SK-N-MC (cell line): ENCODE data around the gene TAF11L10.
"Not testable (repeated sequence)": the region's sequence is repeated elsewhere in the genome, so short reads cannot be mapped to it uniquely, and the experiment has no call there.

Experiments used
- DNase-seq: peaks from one replicate; pipeline ENCODE4 v3.0.0-alpha.2; 2011; ENCODE audit warnings: low read depth, low spot score
- H3K27ac ChIP-seq: fragments of 200-600 bp; sonication (generic); 2 replicates; pipeline ENCODE4 v1.5.1; 2016; ENCODE audit warnings: mixed run types
- H3K36me3 ChIP-seq: fragments of 200-600 bp; sonication (generic); 2 replicates; pipeline ENCODE4 v1.6.1; 2017; ENCODE audit warnings: antibody characterized with exemption, low read length, mixed read lengths; ENCODE audit not compliant: insufficient read depth
- H3K4me3 ChIP-seq: fragments of 200-600 bp; sonication (generic); 2 replicates; pipeline ENCODE4 v1.5.1; 2016
- H3K9ac ChIP-seq: fragments of 200-600 bp; sonication (generic); 2 replicates; pipeline ENCODE4 v1.8.0; 2017; ENCODE audit warnings: mixed run types, mixed read lengths; ENCODE audit not compliant: insufficient read length
- H3K9me3 ChIP-seq: fragments of 200-600 bp; sonication (generic); 2 replicates; pipeline ENCODE4 v1.6.1; 2017; ENCODE audit warnings: low read depth, mild to moderate bottlenecking, antibody characterized with exemption, low read length, moderate library complexity, mixed read lengths
- EZH2 ChIP-seq: fragments of 200-600 bp; sonication (generic); IDR thresholded peaks from one replicate; pipeline ENCODE4 v1.6.1; 2017; ENCODE audit warnings: antibody characterized with exemption
- POLR2AphosphoS5 ChIP-seq: IDR thresholded peaks from 2 replicates; pipeline ENCODE4 v1.6.1; 2012; ENCODE audit warnings: mild to moderate bottlenecking, low read depth, low read length, borderline replicate concordance

Gene TAF11L10

DNA sequence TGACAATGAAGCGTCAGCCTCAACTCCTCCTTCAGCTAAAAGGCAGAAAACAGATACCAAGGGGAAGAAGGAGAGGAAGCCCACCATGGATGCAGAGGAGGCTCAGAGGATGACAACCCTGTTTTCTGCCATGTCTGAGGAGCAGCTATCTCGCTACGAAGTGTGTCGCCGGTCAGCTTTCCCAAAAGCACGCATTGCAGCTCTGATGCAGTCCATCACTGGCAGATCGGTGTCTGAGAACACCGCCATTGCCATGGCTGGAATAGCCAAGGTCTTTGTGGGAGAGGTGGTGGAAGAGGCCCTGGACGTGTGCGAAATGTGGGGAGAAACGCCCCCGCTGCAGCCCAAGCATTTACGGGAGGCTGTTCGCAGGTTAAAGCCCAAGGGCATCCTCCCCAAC lies 7.3 kb upstream of the TAF11L10 start:
- Histone ChIP-seq H3K27ac (no peak overlapping the region), H3K9me3 (no peaks in the 10 kb centered on the region), H3K36me3 (no peaks in the 10 kb centered on the region), H3K9ac (no peak overlapping the region), H3K4me3 (no peak overlapping the region)
- DNase-seq = no peak
- TF ChIP-seq POLR2AphosphoS5 (no peak), EZH2 (no peak)

GRCh38 chr5:17603880-17604279 lies 6.3 kb upstream of the TAF11L10 start, which contains the start of gene TAF11L11:
Gene TAF11L11 (plus strand): TSS chr5:17604183.
- H3K9ac ChIP-seq = peak within 1 kb of the TSS; percentile 32
- not testable (repeated sequence) for H3K9me3 ChIP-seq, H3K27ac ChIP-seq, DNase-seq, H3K36me3 ChIP-seq, H3K4me3 ChIP-seq

GRCh38 chr5:17594255-17594654 lies 3.4 kb downstream of the TAF11L10 start, which contains the start of gene TAF11L9:
Gene TAF11L9 (minus strand): TSS chr5:17594394.
- not testable (repeated sequence) for H3K9me3 ChIP-seq, H3K27ac ChIP-seq, H3K9ac ChIP-seq

DNA sequence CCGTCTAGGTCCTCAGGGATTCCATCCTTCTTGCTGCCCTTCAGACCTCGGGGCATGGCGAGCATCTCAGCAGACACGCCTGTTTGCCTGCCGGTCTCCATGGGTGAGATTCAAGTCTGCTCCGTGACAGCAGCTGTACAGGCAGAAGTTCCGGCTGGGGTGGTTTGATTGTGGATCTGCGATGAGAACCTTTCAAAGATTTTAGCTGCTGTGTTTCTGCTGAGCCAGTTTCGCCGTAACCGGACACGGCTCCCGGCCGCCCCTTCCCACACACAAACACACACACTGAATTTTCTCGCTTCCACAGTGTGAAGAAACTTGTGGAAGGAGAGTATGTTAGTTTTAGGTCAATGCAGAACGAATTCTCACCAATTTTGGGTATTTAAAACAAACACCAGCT lies 6.8 kb downstream of the TAF11L10 start, which contains the start of gene TAF11L8:
TAF11L8 (minus strand) TSS at position 101 of the 400 bp plus-strand sequence.
- H3K4me3 ChIP-seq, DNase-seq, H3K9me3 ChIP-seq, H3K27ac ChIP-seq, H3K9ac ChIP-seq, H3K36me3 ChIP-seq: not testable (repeated sequence)

More at GRCh38 chr5:17594255-17594654, 3.4 kb downstream of the TAF11L10 start, which contains the start of gene TAF11L9:
- not testable (repeated sequence) for DNase-seq, H3K36me3 ChIP-seq, H3K4me3 ChIP-seq

DNA sequence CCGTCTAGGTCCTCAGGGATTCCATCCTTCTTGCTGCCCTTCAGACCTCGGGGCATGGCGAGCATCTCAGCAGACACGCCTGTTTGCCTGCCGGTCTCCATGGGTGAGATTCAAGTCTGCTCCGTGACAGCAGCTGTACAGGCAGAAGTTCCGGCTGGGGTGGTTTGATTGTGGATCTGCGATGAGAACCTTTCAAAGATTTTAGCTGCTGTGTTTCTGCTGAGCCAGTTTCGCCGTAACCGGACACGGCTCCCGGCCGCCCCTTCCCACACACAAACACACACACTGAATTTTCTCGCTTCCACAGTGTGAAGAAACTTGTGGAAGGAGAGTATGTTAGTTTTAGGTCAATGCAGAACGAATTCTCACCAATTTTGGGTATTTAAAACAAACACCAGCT lies 12.0 kb downstream of the TAF11L10 start, which contains the start of gene TAF11L7:
TAF11L7 (minus strand) TSS at position 101 of the 400 bp plus-strand sequence.
- H3K36me3 ChIP-seq = not testable (repeated sequence)

More for the DNA sequence above, 12.0 kb downstream of the TAF11L10 start, which contains the start of gene TAF11L7:
- not testable (repeated sequence) for H3K4me3 ChIP-seq, H3K9ac ChIP-seq, H3K9me3 ChIP-seq, DNase-seq, H3K27ac ChIP-seq
